ENCODE results near the gene TBC1D21.
A peak's percentile ranks its signal among the peaks of the same experiment; 100 is the strongest.

Gene TBC1D21

DNA sequence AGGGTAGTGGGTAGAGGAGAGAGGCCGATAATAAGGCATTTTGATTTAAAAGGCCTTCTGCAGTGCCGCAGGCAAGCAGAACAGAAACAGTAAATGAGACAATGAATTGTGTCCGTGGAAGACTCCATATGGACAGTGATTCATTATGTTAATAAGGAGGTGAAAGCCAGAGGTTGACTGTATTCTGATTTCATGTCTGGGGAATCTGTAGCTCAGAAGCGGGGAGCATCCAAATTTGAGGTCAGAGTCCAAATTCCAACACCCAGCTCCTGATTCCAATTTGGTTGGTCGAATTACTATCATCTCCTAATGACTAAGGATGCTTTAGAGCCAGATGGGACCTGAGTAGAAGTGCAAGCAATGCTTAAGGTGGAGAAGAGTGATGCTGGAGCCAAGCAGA, 1.0 kb upstream of the TBC1D21 start:
- Histone ChIP-seq H3K4me3 (ENCODE audit: low read depth, low read length, poor library complexity, severe bottlenecking) (no peak overlapping the region), H3K27me3 (ENCODE audit: insufficient read depth, low read length) (no peaks in the 10 kb centered on the region), H3K9me3 (ENCODE audit: low read length) (no peaks in the 10 kb centered on the region), H3K9me2 (ENCODE audit: low read depth, low read length) (no peaks in the 10 kb centered on the region), H4K20me1 (ENCODE audit: insufficient read depth, low read length) (no peaks in the 10 kb centered on the region), H2AFZ (ENCODE audit: low read length) (no peak overlapping the region), H3K4me2 (ENCODE audit: low read length) (no peak overlapping the region), H3K9ac (ENCODE audit: low read length) (no peak overlapping the region), H3K27ac (ENCODE audit: low read depth, low read length, poor library complexity, severe bottlenecking) (no peak overlapping the region), H3K4me1 (ENCODE audit: insufficient read depth, low read length, severe bottlenecking) (no peaks in the 10 kb centered on the region), H3K79me2 (ENCODE audit: insufficient read depth, low read length) (no peaks in the 10 kb centered on the region), H3F3A (ENCODE audit: insufficient read depth, low read length) (no peaks in the 10 kb centered on the region), H3K36me3 (ENCODE audit: insufficient read depth, low read length) (no peaks in the 10 kb centered on the region)
- TF ChIP-seq, protein P1, sequence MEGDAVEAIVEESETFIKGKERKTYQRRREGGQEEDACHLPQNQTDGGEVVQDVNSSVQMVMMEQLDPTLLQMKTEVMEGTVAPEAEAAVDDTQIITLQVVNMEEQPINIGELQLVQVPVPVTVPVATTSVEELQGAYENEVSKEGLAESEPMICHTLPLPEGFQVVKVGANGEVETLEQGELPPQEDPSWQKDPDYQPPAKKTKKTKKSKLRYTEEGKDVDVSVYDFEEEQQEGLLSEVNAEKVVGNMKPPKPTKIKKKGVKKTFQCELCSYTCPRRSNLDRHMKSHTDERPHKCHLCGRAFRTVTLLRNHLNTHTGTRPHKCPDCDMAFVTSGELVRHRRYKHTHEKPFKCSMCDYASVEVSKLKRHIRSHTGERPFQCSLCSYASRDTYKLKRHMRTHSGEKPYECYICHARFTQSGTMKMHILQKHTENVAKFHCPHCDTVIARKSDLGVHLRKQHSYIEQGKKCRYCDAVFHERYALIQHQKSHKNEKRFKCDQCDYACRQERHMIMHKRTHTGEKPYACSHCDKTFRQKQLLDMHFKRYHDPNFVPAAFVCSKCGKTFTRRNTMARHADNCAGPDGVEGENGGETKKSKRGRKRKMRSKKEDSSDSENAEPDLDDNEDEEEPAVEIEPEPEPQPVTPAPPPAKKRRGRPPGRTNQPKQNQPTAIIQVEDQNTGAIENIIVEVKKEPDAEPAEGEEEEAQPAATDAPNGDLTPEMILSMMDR (IDR thresholded peaks at IDR 0.05; ENCODE audit: low read length) = no peak
- TF ChIP-seq EZH2 (IDR thresholded peaks at IDR 0.05; ENCODE audit: borderline replicate concordance, low read length) = no peak

DNA sequence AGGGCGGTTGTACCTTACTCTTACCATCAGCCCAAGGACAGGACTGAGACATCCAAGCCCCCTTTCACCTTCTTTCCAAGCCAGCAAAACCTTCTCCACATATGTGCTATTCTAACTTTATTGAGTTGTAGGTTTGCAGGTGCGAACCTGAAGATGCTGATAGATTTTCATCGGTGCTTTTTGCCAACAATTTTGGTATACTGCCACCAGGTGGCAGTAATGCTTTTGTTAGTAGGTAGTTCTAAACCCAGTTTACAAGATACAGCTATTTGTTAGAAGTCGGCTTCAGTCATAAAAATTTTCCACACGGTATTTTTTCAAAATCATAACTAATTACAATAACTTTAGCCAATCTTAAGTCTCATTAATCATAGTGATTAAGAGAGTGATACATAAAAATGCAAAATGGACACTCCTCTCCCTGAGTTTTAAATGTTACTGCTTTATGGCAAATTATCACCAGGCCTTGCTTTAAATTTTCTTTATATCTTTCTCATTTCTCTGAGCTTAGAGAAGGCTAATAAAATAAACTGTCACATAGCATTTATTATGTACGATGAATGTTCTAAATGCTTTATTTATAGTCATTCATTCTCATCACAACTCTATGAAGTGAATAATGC, 636 bp downstream of the TBC1D21 start:
- Histone ChIP-seq H3K9me2 (ENCODE audit: low read depth, low read length) (no peaks in the 10 kb centered on the region), H3K4me2 (ENCODE audit: low read length) (no peak overlapping the region), H3K9me3 (ENCODE audit: low read length) (no peaks in the 10 kb centered on the region), H3K4me3 (ENCODE audit: low read depth, low read length, poor library complexity, severe bottlenecking) (no peak overlapping the region), H3K4me1 (ENCODE audit: insufficient read depth, low read length, severe bottlenecking) (no peaks in the 10 kb centered on the region), H3K27ac (ENCODE audit: low read depth, low read length, poor library complexity, severe bottlenecking) (no peak overlapping the region), H2AFZ (ENCODE audit: low read length) (no peak overlapping the region), H3F3A (ENCODE audit: insufficient read depth, low read length) (no peaks in the 10 kb centered on the region), H4K20me1 (ENCODE audit: insufficient read depth, low read length) (no peaks in the 10 kb centered on the region), H3K27me3 (ENCODE audit: insufficient read depth, low read length) (no peaks in the 10 kb centered on the region), H3K79me2 (ENCODE audit: insufficient read depth, low read length) (no peaks in the 10 kb centered on the region), H3K36me3 (ENCODE audit: insufficient read depth, low read length) (no peaks in the 10 kb centered on the region), H3K9ac (ENCODE audit: low read length) (no peak overlapping the region)
- TF ChIP-seq, protein P1 (IDR thresholded peaks at IDR 0.05; ENCODE audit: low read length) = peak; percentile 68
- TF ChIP-seq EZH2 (IDR thresholded peaks at IDR 0.05; ENCODE audit: borderline replicate concordance, low read length) = no peak

DNA sequence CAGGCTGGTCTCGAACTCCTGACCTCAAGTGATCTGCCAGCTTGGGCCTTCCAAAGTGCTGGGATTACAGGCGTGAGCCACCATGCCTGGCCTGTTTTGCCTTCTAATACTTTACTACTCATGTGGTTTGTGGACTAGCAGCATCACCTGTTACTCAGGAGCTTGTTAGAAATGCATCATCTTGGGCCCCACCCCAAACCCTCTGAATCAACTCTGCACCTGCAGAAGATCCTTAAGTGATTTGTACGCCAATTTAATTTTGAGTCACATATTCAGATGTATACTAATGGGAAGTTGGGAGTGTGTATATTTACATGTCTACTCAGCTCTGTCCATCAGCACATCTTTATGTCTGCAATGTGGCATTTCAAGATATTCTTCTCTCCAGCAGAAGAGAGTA, 6.1 kb downstream of the TBC1D21 start:
- no peaks in the 10 kb centered on the region for H4K20me1 ChIP-seq (ENCODE audit: insufficient read depth, low read length)
- H3K9ac ChIP-seq (ENCODE audit: low read length) = no peak overlapping the region
- no peaks in the 10 kb centered on the region for H3K9me2 ChIP-seq (ENCODE audit: low read depth, low read length)
- no peak overlapping the region for H2AFZ ChIP-seq (ENCODE audit: low read length)
- H3K9me3 ChIP-seq (ENCODE audit: low read length) = no peaks in the 10 kb centered on the region
- H3K4me1 ChIP-seq (ENCODE audit: insufficient read depth, low read length, severe bottlenecking) = no peaks in the 10 kb centered on the region
- no peaks in the 10 kb centered on the region for H3K27me3 ChIP-seq (ENCODE audit: insufficient read depth, low read length)
- no peak overlapping the region for H3K4me3 ChIP-seq (ENCODE audit: low read depth, low read length, poor library complexity, severe bottlenecking)
- H3F3A ChIP-seq (ENCODE audit: insufficient read depth, low read length) = no peaks in the 10 kb centered on the region
- no peaks in the 10 kb centered on the region for H3K79me2 ChIP-seq (ENCODE audit: insufficient read depth, low read length)
- no peaks in the 10 kb centered on the region for H3K36me3 ChIP-seq (ENCODE audit: insufficient read depth, low read length)
- H3K4me2 ChIP-seq (ENCODE audit: low read length) = no peak overlapping the region
- H3K27ac ChIP-seq (ENCODE audit: low read depth, low read length, poor library complexity, severe bottlenecking) = no peak overlapping the region
- TF ChIP-seq EZH2 (IDR thresholded peaks at IDR 0.05; ENCODE audit: borderline replicate concordance, low read length) = no peak
- TF ChIP-seq, protein P1 (IDR thresholded peaks at IDR 0.05; ENCODE audit: low read length) = no peak

Data from OCI-LY1 (cell line).